ENCODE data around the gene DMXL1. TPM values are rescaled to one million over a fixed set of nuclear protein-coding genes. Genes with fewer than 3 reads are reported as not detected.
"Not testable (repeated sequence)": the region's sequence is repeated elsewhere in the genome, so short reads cannot be mapped to it uniquely, and the experiment has no call there.

The DMXL1 gene
- total and polyA plus RNA-seq, 2 experiments from 2014 or later = 12.0 to 32.4 TPM

GRCh38 chr5:119070578-119070827 lies 384 bp upstream of the DMXL1 start:
- Histone ChIP-seq H3K27ac (peak overlapping the region; percentile 88), H3K4me2 (ENCODE audit: unreplicated experiment) (peak overlapping the region; percentile 84), H3K4me3 (peak overlapping the region; percentile 79), H3K9me3 (ENCODE audit: low read depth) (no peaks in the 10 kb centered on the region), H3K79me2 (ENCODE audit: insufficient read depth) (peaks cover 42% of the 10 kb centered on the region), H3K9me2 (ENCODE audit: insufficient read depth) (no peaks in the 10 kb centered on the region), H4K20me1 (ENCODE audit: insufficient read depth) (no peaks in the 10 kb centered on the region), H2AFZ (peak overlapping the region; percentile 92), H3K4me1 (ENCODE audit: insufficient read depth) (peaks cover 16% of the 10 kb centered on the region; the same call in 1 of the 2 replicates), H3F3A (ENCODE audit: insufficient read depth) (peaks cover 11% of the 10 kb centered on the region), H3K9ac (peak overlapping the region; percentile 92), H3K27me3 (replicated peaks; ENCODE audit: insufficient read depth) (no peaks in the 10 kb centered on the region), H3K36me3 (ENCODE audit: low read depth) (no peaks in the 10 kb centered on the region)
- no peak for DNase-seq
- TF ChIP-seq EZH2phosphoT487 (IDR thresholded peaks at IDR 0.05; ENCODE audit: insufficient read depth, low read depth) = no peak
- TF ChIP-seq EZH2 (IDR thresholded peaks at IDR 0.05; ENCODE audit: insufficient read depth, poor library complexity, severe bottlenecking) = no peak
- in situ Hi-C loops (cut with MboI) = no loop called here
- 1% methylated on average over 9 of the region's 9 CpGs for WGBS, 2 experiments (ENCODE audit: low coverage in 1 of 2, low lambda C conversion rate in 2 of 2, missing lambda C conversion rate in 2 of 2)

- 0 to 1% methylated on average over 17 to 20 of the region's 22 CpGs for WGBS, 2 experiments (ENCODE audit: low coverage in 1 of 2, low lambda C conversion rate in 2 of 2, missing lambda C conversion rate in 2 of 2)
- peak overlapping the region; percentile 87 for H3K4me2 ChIP-seq (ENCODE audit: unreplicated experiment)
- H2AFZ ChIP-seq = peak overlapping the region; percentile 92
- TF ChIP-seq EZH2phosphoT487 (IDR thresholded peaks at IDR 0.05; ENCODE audit: insufficient read depth, low read depth) (no peak), EZH2 (IDR thresholded peaks at IDR 0.05; ENCODE audit: insufficient read depth, poor library complexity, severe bottlenecking) (no peak)
- peak overlapping the region; percentile 79 for H3K4me3 ChIP-seq
- H4K20me1 ChIP-seq (ENCODE audit: insufficient read depth) = no peaks in the 10 kb centered on the region
- no peaks in the 10 kb centered on the region for H3K36me3 ChIP-seq (ENCODE audit: low read depth)
- peaks cover 11% of the 10 kb centered on the region for H3F3A ChIP-seq (ENCODE audit: insufficient read depth)
- no peaks in the 10 kb centered on the region for H3K27me3 ChIP-seq (replicated peaks; ENCODE audit: insufficient read depth)
- peak overlapping the region; percentile 88 for H3K27ac ChIP-seq
- in situ Hi-C loops (cut with MboI) = no loop called here
- peaks cover 16% of the 10 kb centered on the region; the same call in 1 of the 2 replicates for H3K4me1 ChIP-seq (ENCODE audit: insufficient read depth)
- no peak for DNase-seq
- no peaks in the 10 kb centered on the region for H3K9me2 ChIP-seq (ENCODE audit: insufficient read depth)
- peaks cover 52% of the 10 kb centered on the region for H3K79me2 ChIP-seq (ENCODE audit: insufficient read depth)
- H3K9ac ChIP-seq = peak overlapping the region; percentile 92
- H3K9me3 ChIP-seq (ENCODE audit: low read depth) = no peaks in the 10 kb centered on the region
Observed at GRCh38 chr5:119071561-119071995, 691 bp downstream of the DMXL1 start.

GRCh38 chr5:119072496-119072895 lies 1.6 kb downstream of the DMXL1 start:
- peaks cover 61% of the 10 kb centered on the region for H3K79me2 ChIP-seq (ENCODE audit: insufficient read depth)
- peak overlapping the region; percentile 79 for H3K4me3 ChIP-seq
- H3K4me2 ChIP-seq (ENCODE audit: unreplicated experiment) = peak overlapping the region; percentile 87
- no peaks in the 10 kb centered on the region for H3K9me2 ChIP-seq (ENCODE audit: insufficient read depth)
- TF ChIP-seq EZH2 (IDR thresholded peaks at IDR 0.05; ENCODE audit: insufficient read depth, poor library complexity, severe bottlenecking) (no peak), EZH2phosphoT487 (IDR thresholded peaks at IDR 0.05; ENCODE audit: insufficient read depth, low read depth) (no peak)
- DNase-seq = peak; percentile 27
- H2AFZ ChIP-seq = no peak overlapping the region
- H3K9ac ChIP-seq = peak overlapping the region; percentile 92
- H3K4me1 ChIP-seq (ENCODE audit: insufficient read depth) = peaks cover 16% of the 10 kb centered on the region; the same call in 1 of the 2 replicates
- 51 to 52% methylated on average over 2 of the region's 2 CpGs for WGBS, 2 experiments (ENCODE audit: low coverage in 1 of 2, low lambda C conversion rate in 2 of 2, missing lambda C conversion rate in 2 of 2)
- no peak overlapping the region for H3K27ac ChIP-seq
- in situ Hi-C loops (cut with MboI) = no loop called here
- no peaks in the 10 kb centered on the region for H3K9me3 ChIP-seq (ENCODE audit: low read depth)
- no peaks in the 10 kb centered on the region for H3K27me3 ChIP-seq (replicated peaks; ENCODE audit: insufficient read depth)
- no peaks in the 10 kb centered on the region for H4K20me1 ChIP-seq (ENCODE audit: insufficient read depth)
- H3F3A ChIP-seq (ENCODE audit: insufficient read depth) = peaks cover 11% of the 10 kb centered on the region
- no peaks in the 10 kb centered on the region for H3K36me3 ChIP-seq (ENCODE audit: low read depth)

- peaks cover 75% of the 10 kb centered on the region for H3K79me2 ChIP-seq (ENCODE audit: insufficient read depth)
Observed at GRCh38 chr5:119073746-119074337, 3.0 kb downstream of the DMXL1 start.

GRCh38 chr5:119074419-119074818 lies 3.5 kb downstream of the DMXL1 start:
- no peak for TF ChIP-seq EZH2 (IDR thresholded peaks at IDR 0.05; ENCODE audit: insufficient read depth, poor library complexity, severe bottlenecking)
- no peak for TF ChIP-seq EZH2phosphoT487 (IDR thresholded peaks at IDR 0.05; ENCODE audit: insufficient read depth, low read depth)
- Histone ChIP-seq H3K4me1 (ENCODE audit: insufficient read depth) (peaks cover 25% of the 10 kb centered on the region), H3K9ac (no peak overlapping the region), H3F3A (ENCODE audit: insufficient read depth) (peaks cover 18% of the 10 kb centered on the region), H3K36me3 (ENCODE audit: low read depth) (no peaks in the 10 kb centered on the region), H3K27ac (no peak overlapping the region), H4K20me1 (ENCODE audit: insufficient read depth) (peaks cover 4% of the 10 kb centered on the region; the same call in 1 of the 2 replicates), H3K9me3 (ENCODE audit: low read depth) (no peaks in the 10 kb centered on the region), H3K27me3 (replicated peaks; ENCODE audit: insufficient read depth) (no peaks in the 10 kb centered on the region), H2AFZ (no peak overlapping the region), H3K9me2 (ENCODE audit: insufficient read depth) (no peaks in the 10 kb centered on the region), H3K79me2 (ENCODE audit: insufficient read depth) (peaks cover 77% of the 10 kb centered on the region), H3K4me3 (no peak overlapping the region), H3K4me2 (ENCODE audit: unreplicated experiment) (no peak overlapping the region)
- in situ Hi-C loops (cut with MboI) = no loop called here
- 99 to 100% methylated on average over 3 of the region's 3 CpGs for WGBS, 2 experiments (ENCODE audit: low coverage in 1 of 2, low lambda C conversion rate in 2 of 2, missing lambda C conversion rate in 2 of 2)
- no peak for DNase-seq

More at GRCh38 chr5:119073746-119074337, 3.0 kb downstream of the DMXL1 start:
- WGBS, 2 experiments (ENCODE audit: low coverage in 1 of 2, low lambda C conversion rate in 2 of 2, missing lambda C conversion rate in 2 of 2) = 95% methylated on average over 9 of the region's 9 CpGs
- H3K27ac ChIP-seq; H3K9ac ChIP-seq; in situ Hi-C loops (cut with MboI); H4K20me1 ChIP-seq (ENCODE audit: insufficient read depth); H2AFZ ChIP-seq; H3K4me3 ChIP-seq; H3K9me2 ChIP-seq (ENCODE audit: insufficient read depth); DNase-seq; H3K27me3 ChIP-seq (replicated peaks; ENCODE audit: insufficient read depth); H3K9me3 ChIP-seq (ENCODE audit: low read depth); H3K36me3 ChIP-seq (ENCODE audit: low read depth); H3K4me2 ChIP-seq (ENCODE audit: unreplicated experiment): not testable (repeated sequence)
- Histone ChIP-seq H3K4me1 (ENCODE audit: insufficient read depth) (peaks cover 20% of the 10 kb centered on the region), H3F3A (ENCODE audit: insufficient read depth) (peaks cover 13% of the 10 kb centered on the region)

- H3K9me2 ChIP-seq (ENCODE audit: insufficient read depth); in situ Hi-C loops (cut with MboI); H4K20me1 ChIP-seq (ENCODE audit: insufficient read depth); H3K36me3 ChIP-seq (ENCODE audit: low read depth); H2AFZ ChIP-seq; H3K9me3 ChIP-seq (ENCODE audit: low read depth); H3K4me3 ChIP-seq; H3K9ac ChIP-seq; H3K27me3 ChIP-seq (replicated peaks; ENCODE audit: insufficient read depth); H3K4me2 ChIP-seq (ENCODE audit: unreplicated experiment); H3K27ac ChIP-seq; DNase-seq: not testable (repeated sequence)
- Histone ChIP-seq H3K4me1 (ENCODE audit: insufficient read depth) (peaks cover 25% of the 10 kb centered on the region), H3F3A (ENCODE audit: insufficient read depth) (peaks cover 15% of the 10 kb centered on the region), H3K79me2 (ENCODE audit: insufficient read depth) (peaks cover 85% of the 10 kb centered on the region)
- 92 to 95% methylated on average over 12 of the region's 12 CpGs for WGBS, 2 experiments (ENCODE audit: low coverage in 1 of 2, low lambda C conversion rate in 2 of 2, missing lambda C conversion rate in 2 of 2)
Observed at GRCh38 chr5:119075269-119075668, 4.4 kb downstream of the DMXL1 start.

All from GM23248 (cell line).